ENCODE results near the gene GSTT4.
"Not testable (repeated sequence)": the region's sequence is repeated elsewhere in the genome, so short reads cannot be mapped to it uniquely, and the experiment has no call there.

Gene GSTT4

DNA sequence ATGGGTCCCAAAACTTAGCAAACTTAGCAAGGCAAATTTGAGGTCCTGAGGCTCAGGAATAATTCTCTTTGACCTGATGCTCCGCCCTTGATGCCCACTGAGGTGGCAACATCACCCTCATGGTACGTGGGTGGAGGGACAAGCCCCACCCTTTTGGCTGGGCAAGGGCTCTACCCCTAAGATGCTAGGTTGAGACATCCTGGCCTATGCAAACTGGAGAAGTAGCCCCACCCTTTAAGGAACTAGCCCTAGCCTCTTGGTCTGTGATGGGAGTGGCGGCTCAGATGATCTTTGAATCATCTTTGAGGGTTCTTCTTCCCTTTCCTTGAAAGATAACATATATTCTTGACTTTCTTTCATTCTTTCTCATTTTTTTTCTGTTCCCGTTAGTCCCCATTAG, 38.7 kb upstream of the GSTT4 start:
- no peak overlapping the region for H2AFZ ChIP-seq (ENCODE audit: low read depth, low read length)
- no peak overlapping the region for H3K9ac ChIP-seq (ENCODE audit: low read depth, low read length)
- DNase-seq (no peak), ATAC-seq (ENCODE audit: insufficient read depth, low read depth) (no peak)
- H3K4me1 ChIP-seq (ENCODE audit: insufficient read depth, low read length) = no peaks in the 10 kb centered on the region
- H3K9me3 ChIP-seq (ENCODE audit: insufficient read depth, low read length, severe bottlenecking) = no peaks in the 10 kb centered on the region
- H3K4me3 ChIP-seq (ENCODE audit: low read depth in 1 of 2, low read length in 2 of 2) = no peak overlapping the region
- no peaks in the 10 kb centered on the region for H3K79me2 ChIP-seq (ENCODE audit: insufficient read depth, low read length)
- TF ChIP-seq EZH2 (IDR thresholded peaks at IDR 0.05; ENCODE audit: borderline replicate concordance, low read depth, low read length, severe bottlenecking) = no peak
- TF ChIP-seq CTCF (IDR thresholded peaks at IDR 0.05; ENCODE audit: borderline replicate concordance, extremely low read depth, low read length, poor library complexity, severe bottlenecking) = no peak
- no peaks in the 10 kb centered on the region for H3K27me3 ChIP-seq (ENCODE audit: insufficient read depth, low read length, poor library complexity)
- H3K36me3 ChIP-seq (ENCODE audit: insufficient read depth, low read length) = peaks cover 99% of the 10 kb centered on the region
- no peak overlapping the region for H3K27ac ChIP-seq (ENCODE audit: low read length)
- 0 out of 2 replicates have a peak, but pooled peaks cover 8% of the 10 kb centered on the region for H4K20me1 ChIP-seq (ENCODE audit: insufficient read depth, low read length)
- no peak overlapping the region for H3K4me2 ChIP-seq (ENCODE audit: insufficient read depth, low read length)

GRCh38 chr22:24043465-24043864, 38.2 kb upstream of the GSTT4 start:
- not testable (repeated sequence) for H3K9ac ChIP-seq (ENCODE audit: low read depth, low read length); H3K79me2 ChIP-seq (ENCODE audit: insufficient read depth, low read length); H3K27me3 ChIP-seq (ENCODE audit: insufficient read depth, low read length, poor library complexity); H2AFZ ChIP-seq (ENCODE audit: low read depth, low read length); H4K20me1 ChIP-seq (ENCODE audit: insufficient read depth, low read length); H3K4me2 ChIP-seq (ENCODE audit: insufficient read depth, low read length); H3K27ac ChIP-seq (ENCODE audit: low read length); H3K4me1 ChIP-seq (ENCODE audit: insufficient read depth, low read length); H3K4me3 ChIP-seq (ENCODE audit: low read depth in 1 of 2, low read length in 2 of 2); H3K9me3 ChIP-seq (ENCODE audit: insufficient read depth, low read length, severe bottlenecking); ATAC-seq (ENCODE audit: insufficient read depth, low read depth); DNase-seq
- peaks cover 99% of the 10 kb centered on the region for H3K36me3 ChIP-seq (ENCODE audit: insufficient read depth, low read length)

DNA sequence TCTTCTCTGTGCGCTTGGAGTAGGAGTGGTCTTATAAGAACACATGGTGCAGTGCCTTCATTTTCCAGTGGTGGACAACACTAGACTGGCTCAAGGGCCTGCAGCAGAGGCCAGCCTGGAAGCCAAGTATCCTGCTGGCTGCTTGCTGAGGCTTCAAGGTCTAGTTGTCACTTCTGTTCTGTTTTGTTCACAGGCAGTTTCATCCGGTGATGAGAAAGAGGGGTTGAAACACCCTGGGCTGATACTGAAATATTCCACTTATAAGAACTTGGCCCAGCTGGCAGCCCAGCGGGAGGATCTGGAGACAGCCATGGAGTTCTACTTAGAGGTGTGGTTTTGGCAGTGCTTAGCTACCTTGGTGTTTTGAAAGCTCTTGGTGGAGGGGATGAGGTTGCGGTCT, 35.7 kb upstream of the GSTT4 start:
- Histone ChIP-seq H3K27ac (ENCODE audit: low read length) (no peak overlapping the region), H3K4me3 (ENCODE audit: low read depth in 1 of 2, low read length in 2 of 2) (no peak overlapping the region), H2AFZ (ENCODE audit: low read depth, low read length) (no peak overlapping the region), H3K27me3 (ENCODE audit: insufficient read depth, low read length, poor library complexity) (no peaks in the 10 kb centered on the region), H4K20me1 (ENCODE audit: insufficient read depth, low read length) (0 out of 2 replicates have a peak, but pooled peaks cover 8% of the 10 kb centered on the region), H3K79me2 (ENCODE audit: insufficient read depth, low read length) (0 out of 2 replicates have a peak, but pooled peaks cover 5% of the 10 kb centered on the region), H3K4me1 (ENCODE audit: insufficient read depth, low read length) (no peaks in the 10 kb centered on the region), H3K4me2 (ENCODE audit: insufficient read depth, low read length) (no peak overlapping the region), H3K36me3 (ENCODE audit: insufficient read depth, low read length) (peaks cover 99% of the 10 kb centered on the region), H3K9ac (ENCODE audit: low read depth, low read length) (no peak overlapping the region), H3K9me3 (ENCODE audit: insufficient read depth, low read length, severe bottlenecking) (no peaks in the 10 kb centered on the region)
- no peak for DNase-seq
- no peak for ATAC-seq (ENCODE audit: insufficient read depth, low read depth)
- TF ChIP-seq EZH2 (IDR thresholded peaks at IDR 0.05; ENCODE audit: borderline replicate concordance, low read depth, low read length, severe bottlenecking) (no peak), CTCF (IDR thresholded peaks at IDR 0.05; ENCODE audit: borderline replicate concordance, extremely low read depth, low read length, poor library complexity, severe bottlenecking) (no peak)

GRCh38 chr22:24039046-24039445, 33.8 kb upstream of the GSTT4 start:
- Histone ChIP-seq H3K79me2 (ENCODE audit: insufficient read depth, low read length) (peaks cover 20% of the 10 kb centered on the region), H3K4me3 (ENCODE audit: low read depth in 1 of 2, low read length in 2 of 2) (no peak overlapping the region), H4K20me1 (ENCODE audit: insufficient read depth, low read length) (peaks cover 22% of the 10 kb centered on the region; the same call in 1 of the 2 replicates), H3K27ac (ENCODE audit: low read length) (no peak overlapping the region), H2AFZ (ENCODE audit: low read depth, low read length) (no peak overlapping the region), H3K27me3 (ENCODE audit: insufficient read depth, low read length, poor library complexity) (no peaks in the 10 kb centered on the region), H3K9ac (ENCODE audit: low read depth, low read length) (no peak overlapping the region), H3K9me3 (ENCODE audit: insufficient read depth, low read length, severe bottlenecking) (no peaks in the 10 kb centered on the region), H3K4me1 (ENCODE audit: insufficient read depth, low read length) (no peaks in the 10 kb centered on the region), H3K4me2 (ENCODE audit: insufficient read depth, low read length) (no peak overlapping the region), H3K36me3 (ENCODE audit: insufficient read depth, low read length) (peaks cover 86% of the 10 kb centered on the region)
- DNase-seq (no peak), ATAC-seq (ENCODE audit: insufficient read depth, low read depth) (no peak)
- TF ChIP-seq CTCF (IDR thresholded peaks at IDR 0.05; ENCODE audit: borderline replicate concordance, extremely low read depth, low read length, poor library complexity, severe bottlenecking) = no peak
- TF ChIP-seq EZH2 (IDR thresholded peaks at IDR 0.05; ENCODE audit: borderline replicate concordance, low read depth, low read length, severe bottlenecking) = no peak
